ENCODE measurements around the gene ADGRL1.
"Not testable (repeated sequence)": the region's sequence is repeated elsewhere in the genome, so short reads cannot be mapped to it uniquely, and the experiment has no call there.

DNA sequence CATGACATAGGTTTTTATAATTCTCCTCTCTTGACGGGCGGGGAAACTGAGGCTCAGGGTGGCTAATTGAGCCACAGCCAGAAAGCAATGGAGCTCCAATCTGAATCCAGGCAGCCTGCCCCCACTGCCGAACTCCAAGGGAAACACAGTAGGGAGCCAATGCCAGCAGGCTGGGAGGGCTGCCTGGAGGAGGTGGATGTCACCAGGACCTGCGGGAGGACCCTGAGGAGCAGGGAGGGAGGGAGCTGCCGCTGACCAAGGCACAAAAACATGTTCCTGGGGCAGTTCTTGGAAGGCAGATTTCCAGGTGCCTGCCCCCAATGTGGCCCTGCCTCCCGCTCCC, 41.2 kb upstream of the ADGRL1 start:
- TF ChIP-seq, protein P1, sequence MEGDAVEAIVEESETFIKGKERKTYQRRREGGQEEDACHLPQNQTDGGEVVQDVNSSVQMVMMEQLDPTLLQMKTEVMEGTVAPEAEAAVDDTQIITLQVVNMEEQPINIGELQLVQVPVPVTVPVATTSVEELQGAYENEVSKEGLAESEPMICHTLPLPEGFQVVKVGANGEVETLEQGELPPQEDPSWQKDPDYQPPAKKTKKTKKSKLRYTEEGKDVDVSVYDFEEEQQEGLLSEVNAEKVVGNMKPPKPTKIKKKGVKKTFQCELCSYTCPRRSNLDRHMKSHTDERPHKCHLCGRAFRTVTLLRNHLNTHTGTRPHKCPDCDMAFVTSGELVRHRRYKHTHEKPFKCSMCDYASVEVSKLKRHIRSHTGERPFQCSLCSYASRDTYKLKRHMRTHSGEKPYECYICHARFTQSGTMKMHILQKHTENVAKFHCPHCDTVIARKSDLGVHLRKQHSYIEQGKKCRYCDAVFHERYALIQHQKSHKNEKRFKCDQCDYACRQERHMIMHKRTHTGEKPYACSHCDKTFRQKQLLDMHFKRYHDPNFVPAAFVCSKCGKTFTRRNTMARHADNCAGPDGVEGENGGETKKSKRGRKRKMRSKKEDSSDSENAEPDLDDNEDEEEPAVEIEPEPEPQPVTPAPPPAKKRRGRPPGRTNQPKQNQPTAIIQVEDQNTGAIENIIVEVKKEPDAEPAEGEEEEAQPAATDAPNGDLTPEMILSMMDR (conservative IDR thresholded peaks at IDR 0.05): not testable (repeated sequence)
- not testable (repeated sequence) for TF ChIP-seq ZFX (IDR thresholded peaks at IDR 0.05)
